NCI-H1417 treated with DMSO at 0.1 percent for 48 hours (cell line): ENCODE measurements around the gene HTRA3.
"Not testable (repeated sequence)": the region's sequence is repeated elsewhere in the genome, so short reads cannot be mapped to it uniquely, and the experiment has no call there.

Experiments used
- DNase-seq: peaks from one replicate; lab custom pipeline; 2025; lab: John Stamatoyannopoulos, UW

HTRA3 gene

GRCh38 chr4:8342651-8343261 lies 73.2 kb downstream of the HTRA3 start:
- DNase-seq: no peak

- DNase-seq: no peak
Measured at GRCh38 chr4:8343262-8343966, 73.9 kb downstream of the HTRA3 start.

- DNase-seq: no peak
Measured at GRCh38 chr4:8343967-8344331, 74.4 kb downstream of the HTRA3 start.

- no peak for DNase-seq
Measured at GRCh38 chr4:8344377-8344776, 74.8 kb downstream of the HTRA3 start.

- DNase-seq: no peak
Measured at GRCh38 chr4:8345053-8345945, 75.7 kb downstream of the HTRA3 start.

- DNase-seq: no peak
Measured at GRCh38 chr4:8345946-8346814, 76.6 kb downstream of the HTRA3 start.

- no peak for DNase-seq
Measured at GRCh38 chr4:8346838-8347605, 77.5 kb downstream of the HTRA3 start.

- DNase-seq: no peak
Measured at GRCh38 chr4:8347660-8348059, 78.1 kb downstream of the HTRA3 start.

GRCh38 chr4:8348071-8348470 lies 78.5 kb downstream of the HTRA3 start:
- DNase-seq: no peak

- DNase-seq: not testable (repeated sequence)
Measured at GRCh38 chr4:8349236-8349635, 79.7 kb downstream of the HTRA3 start.

GRCh38 chr4:8349664-8350236 lies 80.2 kb downstream of the HTRA3 start:
- no peak for DNase-seq

- DNase-seq: no peak
Measured at GRCh38 chr4:8350352-8350751, 80.8 kb downstream of the HTRA3 start.

- no peak for DNase-seq
Measured at GRCh38 chr4:8350841-8351461, 81.4 kb downstream of the HTRA3 start.

- DNase-seq: no peak
Measured at GRCh38 chr4:8351931-8352367, 82.4 kb downstream of the HTRA3 start.

GRCh38 chr4:8352368-8353157 lies 83.0 kb downstream of the HTRA3 start:
- no peak for DNase-seq

- no peak for DNase-seq
Measured at GRCh38 chr4:8353158-8353669, 83.7 kb downstream of the HTRA3 start.

- no peak for DNase-seq
Measured at GRCh38 chr4:8353912-8354453, 84.4 kb downstream of the HTRA3 start.

GRCh38 chr4:8355306-8355705 lies 85.8 kb downstream of the HTRA3 start:
- no peak for DNase-seq
